Upper lobe of left lung (tissue), 6 donors: Measurements from ENCODE around the gene ZNF391. TPM values are rescaled to one million over a fixed set of nuclear protein-coding genes. Genes with fewer than 3 reads are reported as not detected.

Experiments
- ATAC-seq, 2 donors: fragments of 200-7000 bp; cut with Tn5 transposase; one replicate each; pipeline ENCODE4 v1.9.1; 2022; ENCODE audit warnings: mild to moderate bottlenecking in 2 of 2, moderate library complexity in 2 of 2; ENCODE audit not compliant: low FRiP score in 2 of 2
- DNase-seq, 2 donors: peaks; one replicate each; pipeline ENCODE4 v3.0.0-alpha.2; 2019 to 2020
- H3K27ac ChIP-seq, 4 donors: fragments of 200-600 bp; sonication (generic); one replicate each; pipeline ENCODE4 v1.5.1; 2016 to 2019
- H3K27me3 ChIP-seq, 4 donors: fragments of 200-600 bp; sonication (generic); one replicate each; pipeline ENCODE4 v1.5.1; 2017 to 2019
- H3K36me3 ChIP-seq, 4 donors: fragments of 200-600 bp; sonication (generic); one replicate each; pipeline ENCODE4 v1.5.1; 2016 to 2019
- H3K4me1 ChIP-seq, 4 donors: fragments of 200-600 bp; sonication (generic); one replicate each; pipeline ENCODE4 v1.5.1; 2018 to 2019
- H3K4me3 ChIP-seq, 4 donors: fragments of 200-600 bp; sonication (generic); one replicate each; pipeline ENCODE4 v1.5.1; 2017 to 2019; ENCODE audit warnings: mild to moderate bottlenecking in 2 of 4, moderate library complexity in 1 of 4
- H3K9me3 ChIP-seq, 4 donors: fragments of 200-600 bp; sonication (generic); one replicate each; pipeline ENCODE4 v1.5.1; 2018 to 2019
- CTCF ChIP-seq, 6 experiments: fragments of 450-650 bp in 4 of 6; fragments of 200-600 bp in 2 of 6; sonication (generic) in 2 of 6; IDR thresholded peaks; one replicate each; pipeline ENCODE4 v1.5.1; 2016 to 2019; ENCODE audit warnings: antibody characterized with exemption in 6 of 6
- EP300 ChIP-seq, 4 donors: sonication (generic); formaldehyde crosslinking; IDR thresholded peaks; one replicate each; pipeline ENCODE4 v1.5.1; 2017; ENCODE audit warnings: antibody characterized with exemption in 4 of 4, control low read depth in 2 of 4
- POLR2A ChIP-seq, 4 donors: fragments of 450-650 bp; IDR thresholded peaks; one replicate each; pipeline ENCODE4 v1.5.1; 2016 to 2017; ENCODE audit warnings: antibody characterized with exemption in 4 of 4, mild to moderate bottlenecking in 2 of 4
- POLR2AphosphoS5 ChIP-seq, 2 donors: sonication (generic); formaldehyde crosslinking; IDR thresholded peaks; one replicate each; pipeline ENCODE4 v1.5.1; 2017; ENCODE audit warnings: antibody characterized with exemption in 2 of 2
- WGBS, 2 donors: methylation state at CpG; one replicate each; pipeline ENCODE4 v1.1.5; 2017 to 2018; 5-methylcytosine and 5-hydroxymethylcytosine counted together
- total RNA-seq, 6 donors: library from RNA; depleted of rRNA in 4 of 6; stranded (reverse); fragments of >200 nt in 4 of 6; gene quantifications; one replicate each; pipeline versions ENCODE4 v1.1.0 to v1.2.1, GENCODE V29; 2016 to 2021
- donor health status: DM: no; HTN: no; CAD: no; lungs with moderate emphysema.
- donor health status: DM: no; HTN: yes; CAD: no; lungs with severe emphysema.

Gene ZNF391
- total RNA-seq, 6 donors from 2014 or later, result 0.91 to 5.8 (median 2.4) TPM

GRCh38 chr6:27428502-27428901 lies 39.9 kb downstream of the ZNF391 start:
- TF ChIP-seq EP300 (IDR thresholded peaks at IDR 0.05), result no peak
- no peak for TF ChIP-seq CTCF (IDR thresholded peaks at IDR 0.05)
- no peak for TF ChIP-seq POLR2AphosphoS5 (IDR thresholded peaks at IDR 0.05)
- TF ChIP-seq POLR2A (IDR thresholded peaks at IDR 0.05), result no peak

GRCh38 chr6:27428966-27429365 lies 40.4 kb downstream of the ZNF391 start:
- DNase-seq, result no peak
- Histone ChIP-seq H3K4me3 (no peak overlapping the region), H3K27ac (no peak overlapping the region), H3K27me3 (no peaks in the 10 kb centered on the region), H3K9me3 (peaks cover 0 to 5% (median 0%) of the 10 kb centered on the region in 4 donors), H3K36me3 (no peaks in the 10 kb centered on the region), H3K4me1 (no peaks in the 10 kb centered on the region)
- no peak for ATAC-seq
- TF ChIP-seq POLR2AphosphoS5 (IDR thresholded peaks at IDR 0.05) (no peak), POLR2A (IDR thresholded peaks at IDR 0.05) (no peak), CTCF (IDR thresholded peaks at IDR 0.05) (no peak), EP300 (IDR thresholded peaks at IDR 0.05) (no peak)
- WGBS, 2 donors, result 76 to 91% methylated on average over 2 of the region's 2 CpGs

More at GRCh38 chr6:27428502-27428901, 39.9 kb downstream of the ZNF391 start:
- Histone ChIP-seq H3K9me3 (peaks cover 0 to 5% (median 0%) of the 10 kb centered on the region in 4 donors), H3K36me3 (no peaks in the 10 kb centered on the region), H3K4me3 (no peak overlapping the region), H3K4me1 (no peaks in the 10 kb centered on the region), H3K27ac (no peak overlapping the region), H3K27me3 (no peaks in the 10 kb centered on the region)
- no peak for DNase-seq
- ATAC-seq, result no peak
- WGBS, 2 donors, result 77 to 93% methylated on average over 4 of the region's 4 CpGs

- no peaks in the 10 kb centered on the region for H3K27me3 ChIP-seq
- H3K4me1 ChIP-seq, result no peaks in the 10 kb centered on the region
- H3K27ac ChIP-seq, result no peak overlapping the region
- H3K4me3 ChIP-seq, result no peak overlapping the region
- DNase-seq (no peak), ATAC-seq (no peak)
- peaks cover 0 to 5% (median 0%) of the 10 kb centered on the region in 4 donors for H3K9me3 ChIP-seq
- H3K36me3 ChIP-seq, result no peaks in the 10 kb centered on the region
- WGBS, 2 donors, result 80 to 82% methylated on average over 1 of the region's 1 CpG
- TF ChIP-seq CTCF (IDR thresholded peaks at IDR 0.05) (no peak), EP300 (IDR thresholded peaks at IDR 0.05) (no peak), POLR2A (IDR thresholded peaks at IDR 0.05) (no peak), POLR2AphosphoS5 (IDR thresholded peaks at IDR 0.05) (no peak)
These were observed 45.2 kb downstream of the ZNF391 start for GRCh38 chr6:27433714-27434113.

- Histone ChIP-seq H3K36me3 (no peaks in the 10 kb centered on the region), H3K27me3 (no peaks in the 10 kb centered on the region), H3K27ac (no peak overlapping the region), H3K4me1 (no peaks in the 10 kb centered on the region), H3K9me3 (peaks cover 0 to 32% (median 4%) of the 10 kb centered on the region in 4 donors), H3K4me3 (no peak overlapping the region)
- WGBS, 2 donors, result 93 to 96% methylated on average over 4 of the region's 4 CpGs
- TF ChIP-seq CTCF (IDR thresholded peaks at IDR 0.05), result no peak
- no peak for TF ChIP-seq POLR2A (IDR thresholded peaks at IDR 0.05)
- no peak for TF ChIP-seq POLR2AphosphoS5 (IDR thresholded peaks at IDR 0.05)
- no peak for TF ChIP-seq EP300 (IDR thresholded peaks at IDR 0.05)
- DNase-seq (no peak), ATAC-seq (no peak)
These were observed 50.8 kb downstream of the ZNF391 start for GRCh38 chr6:27439371-27439770.

- Histone ChIP-seq H3K4me3 (no peak overlapping the region), H3K36me3 (no peaks in the 10 kb centered on the region), H3K9me3 (peaks cover 0 to 36% (median 8%) of the 10 kb centered on the region in 4 donors), H3K4me1 (no peaks in the 10 kb centered on the region), H3K27ac (no peak overlapping the region), H3K27me3 (no peaks in the 10 kb centered on the region)
- 91 to 92% methylated on average over 3 of the region's 3 CpGs for WGBS, 2 donors
- DNase-seq (no peak), ATAC-seq (no peak)
- no peak for TF ChIP-seq CTCF (IDR thresholded peaks at IDR 0.05)
- TF ChIP-seq POLR2AphosphoS5 (IDR thresholded peaks at IDR 0.05), result no peak
- TF ChIP-seq EP300 (IDR thresholded peaks at IDR 0.05), result no peak
- no peak for TF ChIP-seq POLR2A (IDR thresholded peaks at IDR 0.05)
These were observed 52.4 kb downstream of the ZNF391 start for GRCh38 chr6:27441001-27441400.
